ENCODE results near the gene MAML1. TPM values are rescaled to one million over a fixed set of nuclear protein-coding genes. Genes with fewer than 3 reads are reported as not detected.

MAML1 gene
- total RNA-seq, 1 donor from 2014 or later, result 26.0 TPM

DNA sequence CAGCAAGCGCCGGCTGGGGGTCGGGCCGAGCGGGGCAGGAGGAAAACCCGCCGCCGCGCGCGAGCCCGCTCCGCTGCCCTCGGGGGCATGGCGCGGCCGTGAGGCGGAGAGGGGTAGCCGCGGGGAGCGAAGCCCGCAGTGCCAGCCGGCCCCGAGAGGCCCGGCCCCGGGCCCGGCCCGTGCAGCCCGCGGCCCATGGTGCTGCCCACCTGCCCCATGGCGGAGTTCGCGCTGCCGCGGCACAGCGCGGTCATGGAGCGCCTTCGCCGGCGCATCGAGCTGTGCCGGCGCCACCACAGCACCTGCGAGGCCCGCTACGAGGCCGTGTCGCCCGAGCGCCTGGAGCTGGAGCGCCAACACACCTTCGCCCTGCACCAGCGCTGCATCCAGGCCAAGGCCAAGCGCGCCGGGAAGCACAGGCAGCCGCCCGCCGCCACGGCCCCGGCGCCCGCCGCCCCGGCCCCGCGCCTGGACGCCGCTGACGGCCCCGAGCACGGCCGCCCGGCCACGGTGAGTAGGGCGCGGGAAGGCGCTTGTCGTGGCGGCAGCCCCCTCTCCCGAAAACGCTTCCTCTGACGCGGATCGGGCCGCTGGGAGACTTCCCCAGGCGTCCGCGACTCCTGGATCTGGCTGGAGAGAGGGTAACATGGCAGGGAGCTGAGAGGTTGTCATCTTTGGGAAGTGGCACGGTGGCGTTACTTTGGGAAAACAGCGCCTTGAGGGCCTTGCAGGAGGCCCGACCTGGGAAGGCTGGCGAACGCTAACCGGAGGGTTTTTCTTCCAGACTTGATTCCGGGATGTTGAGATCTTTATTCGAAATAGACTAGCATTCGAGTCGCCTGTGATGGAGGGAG is 523 bp downstream of the MAML1 start:
- Histone ChIP-seq H3K4me3 (ENCODE audit: insufficient read depth, low read depth, low read length) (peak overlapping the region; percentile 79), H3K9me3 (ENCODE audit: insufficient read depth, low read depth, low read length) (no peaks in the 10 kb centered on the region), H2AFZ (ENCODE audit: low read depth, low read length) (peak overlapping the region; percentile 64), H3K9ac (ENCODE audit: low read length) (peak overlapping the region; percentile 88), H4K20me1 (ENCODE audit: insufficient read depth, low read length) (peaks cover 49% of the 10 kb centered on the region), H3K79me2 (ENCODE audit: insufficient read depth, low read length) (peaks cover 55% of the 10 kb centered on the region), H3K4me2 (ENCODE audit: low read length) (peak overlapping the region; percentile 96), H3K4me1 (ENCODE audit: insufficient read depth, low read length) (peaks cover 10% of the 10 kb centered on the region), H3K27me3 (ENCODE audit: insufficient read depth, low read length) (no peaks in the 10 kb centered on the region), H3K27ac (ENCODE audit: low read depth, low read length) (peak overlapping the region; percentile 85), H3K36me3 (ENCODE audit: insufficient read depth, low read length) (peaks cover 26% of the 10 kb centered on the region)
- Mint-ChIP-seq H3K27ac (ENCODE audit: unreplicated experiment) (peak overlapping the region; percentile 96), H3K27me3 (ENCODE audit: low read depth, unreplicated experiment) (no peaks in the 10 kb centered on the region), H3K4me1 (ENCODE audit: low read depth, unreplicated experiment) (peaks cover 24% of the 10 kb centered on the region), H3K9me3 (ENCODE audit: unreplicated experiment) (no peaks in the 10 kb centered on the region), H3K36me3 (ENCODE audit: low read depth, unreplicated experiment) (peaks cover 6% of the 10 kb centered on the region), H3K4me3 (ENCODE audit: unreplicated experiment) (peak overlapping the region; percentile 98)
- DNase-seq (ENCODE audit: low read depth) (peak; percentile 24), FAIRE-seq (no peak)
- TF ChIP-seq EZH2 (IDR thresholded peaks at IDR 0.05; ENCODE audit: insufficient read depth, low read length), result no peak
- TF ChIP-seq, protein P1, sequence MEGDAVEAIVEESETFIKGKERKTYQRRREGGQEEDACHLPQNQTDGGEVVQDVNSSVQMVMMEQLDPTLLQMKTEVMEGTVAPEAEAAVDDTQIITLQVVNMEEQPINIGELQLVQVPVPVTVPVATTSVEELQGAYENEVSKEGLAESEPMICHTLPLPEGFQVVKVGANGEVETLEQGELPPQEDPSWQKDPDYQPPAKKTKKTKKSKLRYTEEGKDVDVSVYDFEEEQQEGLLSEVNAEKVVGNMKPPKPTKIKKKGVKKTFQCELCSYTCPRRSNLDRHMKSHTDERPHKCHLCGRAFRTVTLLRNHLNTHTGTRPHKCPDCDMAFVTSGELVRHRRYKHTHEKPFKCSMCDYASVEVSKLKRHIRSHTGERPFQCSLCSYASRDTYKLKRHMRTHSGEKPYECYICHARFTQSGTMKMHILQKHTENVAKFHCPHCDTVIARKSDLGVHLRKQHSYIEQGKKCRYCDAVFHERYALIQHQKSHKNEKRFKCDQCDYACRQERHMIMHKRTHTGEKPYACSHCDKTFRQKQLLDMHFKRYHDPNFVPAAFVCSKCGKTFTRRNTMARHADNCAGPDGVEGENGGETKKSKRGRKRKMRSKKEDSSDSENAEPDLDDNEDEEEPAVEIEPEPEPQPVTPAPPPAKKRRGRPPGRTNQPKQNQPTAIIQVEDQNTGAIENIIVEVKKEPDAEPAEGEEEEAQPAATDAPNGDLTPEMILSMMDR (IDR thresholded peaks at IDR 0.05; ENCODE audit: insufficient read depth, low read depth, low read length), result no peak

DNA sequence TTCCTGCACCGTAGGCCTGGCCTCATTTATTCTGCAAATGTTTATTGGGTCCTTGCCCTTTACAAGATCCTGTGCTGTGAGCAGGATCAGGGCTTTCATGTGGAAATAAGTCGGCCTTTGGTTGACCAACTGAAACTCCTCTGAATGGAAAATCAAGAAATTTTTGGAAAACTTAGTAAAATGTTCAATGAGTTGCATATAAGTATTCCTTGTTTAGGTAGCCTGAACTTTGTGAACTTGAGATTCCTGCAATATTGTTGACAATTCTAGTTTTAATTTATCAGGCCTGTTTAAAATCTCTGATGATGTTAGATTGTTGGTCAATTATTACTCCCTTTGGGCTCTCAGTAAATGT is 1.1 kb downstream of the MAML1 start:
- H3K9me3 ChIP-seq (ENCODE audit: insufficient read depth, low read depth, low read length), result no peaks in the 10 kb centered on the region
- no peak for TF ChIP-seq EZH2 (IDR thresholded peaks at IDR 0.05; ENCODE audit: insufficient read depth, low read length)
- TF ChIP-seq, protein P1 (IDR thresholded peaks at IDR 0.05; ENCODE audit: insufficient read depth, low read depth, low read length), result no peak
- FAIRE-seq, result no peak
- H3K4me3 Mint-ChIP-seq (ENCODE audit: unreplicated experiment), result peak overlapping the region; percentile 98
- H3K36me3 ChIP-seq (ENCODE audit: insufficient read depth, low read length), result peaks cover 20% of the 10 kb centered on the region
- no peak for DNase-seq (ENCODE audit: low read depth)
- H3K4me1 ChIP-seq (ENCODE audit: insufficient read depth, low read length), result peaks cover 10% of the 10 kb centered on the region
- peaks cover 55% of the 10 kb centered on the region for H4K20me1 ChIP-seq (ENCODE audit: insufficient read depth, low read length)
- peaks cover 7% of the 10 kb centered on the region for H3K36me3 Mint-ChIP-seq (ENCODE audit: low read depth, unreplicated experiment)
- no peak overlapping the region for H2AFZ ChIP-seq (ENCODE audit: low read depth, low read length)
- H3K4me3 ChIP-seq (ENCODE audit: insufficient read depth, low read depth, low read length), result peak overlapping the region; percentile 79
- no peaks in the 10 kb centered on the region for H3K27me3 ChIP-seq (ENCODE audit: insufficient read depth, low read length)
- H3K27ac Mint-ChIP-seq (ENCODE audit: unreplicated experiment), result peak overlapping the region; percentile 96
- H3K27me3 Mint-ChIP-seq (ENCODE audit: low read depth, unreplicated experiment), result no peaks in the 10 kb centered on the region
- peaks cover 61% of the 10 kb centered on the region for H3K79me2 ChIP-seq (ENCODE audit: insufficient read depth, low read length)
- peak overlapping the region; percentile 88 for H3K9ac ChIP-seq (ENCODE audit: low read length)
- peak overlapping the region; percentile 85 for H3K27ac ChIP-seq (ENCODE audit: low read depth, low read length)
- H3K9me3 Mint-ChIP-seq (ENCODE audit: unreplicated experiment), result no peaks in the 10 kb centered on the region
- peak overlapping the region; percentile 96 for H3K4me2 ChIP-seq (ENCODE audit: low read length)
- peaks cover 24% of the 10 kb centered on the region for H3K4me1 Mint-ChIP-seq (ENCODE audit: low read depth, unreplicated experiment)

All from astrocyte (in vitro differentiated cells and primary cell).